MM.1S (cell line): ENCODE measurements around the gene SH3BP5L.

ENCODE experiments used
- DNase-seq: peaks from one replicate; pipeline ENCODE4 v3.0.0-alpha.2; 2015
- H2AFZ ChIP-seq: fragments of 300-600 bp; sonication (generic); 2 replicates; pipeline ENCODE4 v1.6.0; 2016; ENCODE audit warnings: antibody characterized with exemption, low read length
- H3F3A ChIP-seq: fragments of 300-600 bp; sonication (generic); 2 replicates; pipeline ENCODE4 v1.6.1; 2016; ENCODE audit warnings: mild to moderate bottlenecking, antibody characterized with exemption, low read length, moderate library complexity, mixed read lengths; ENCODE audit not compliant: insufficient read depth
- H3K27ac ChIP-seq: fragments of 300-600 bp; sonication (generic); 2 replicates; pipeline ENCODE4 v1.5.1; 2016; ENCODE audit warnings: mild to moderate bottlenecking, low read length
- H3K27me3 ChIP-seq: fragments of 300-600 bp; sonication (generic); replicated peaks from 2 replicates; pipeline ENCODE4 v1.6.0; 2016; ENCODE audit warnings: low read length; ENCODE audit not compliant: insufficient read depth
- H3K36me3 ChIP-seq: fragments of 300-600 bp; sonication (generic); replicated peaks from 2 replicates; pipeline ENCODE4 v1.6.1; 2016; ENCODE audit warnings: mild to moderate bottlenecking, low read length, mixed read lengths; ENCODE audit not compliant: insufficient read depth
- H3K4me1 ChIP-seq: fragments of 300-600 bp; sonication (generic); 2 replicates; pipeline ENCODE4 v1.6.1; 2016; ENCODE audit warnings: low read length, mixed read lengths
- H3K4me2 ChIP-seq: fragments of 300-600 bp; sonication (generic); 2 replicates; pipeline ENCODE4 v1.6.0; 2016; ENCODE audit warnings: low read depth, low read length
- H3K4me3 ChIP-seq: fragments of 300-600 bp; sonication (generic); 2 replicates; pipeline ENCODE4 v1.5.1; 2016; ENCODE audit warnings: low read length, mixed read lengths
- H3K79me2 ChIP-seq: fragments of 300-600 bp; sonication (generic); 2 replicates; pipeline ENCODE4 v1.6.1; 2016; ENCODE audit warnings: mixed run types, low read length, mixed read lengths
- H3K9ac ChIP-seq: fragments of 300-600 bp; sonication (generic); 2 replicates; pipeline ENCODE4 v1.6.1; 2016; ENCODE audit warnings: low read length, mixed read lengths
- H3K9me2 ChIP-seq: fragments of 300-600 bp; sonication (generic); replicated peaks from 2 replicates; pipeline ENCODE4 v1.6.1; 2016; ENCODE audit warnings: mild to moderate bottlenecking, low read length, mixed read lengths; ENCODE audit not compliant: insufficient read depth
- H3K9me3 ChIP-seq: fragments of 300-600 bp; sonication (generic); replicated peaks from 2 replicates; pipeline ENCODE4 v1.6.1; 2016; ENCODE audit warnings: mild to moderate bottlenecking, low read length, mixed read lengths; ENCODE audit not compliant: insufficient read depth
- H4K20me1 ChIP-seq: fragments of 300-600 bp; sonication (generic); 2 replicates; pipeline ENCODE4 v1.6.1; 2016; ENCODE audit warnings: mild to moderate bottlenecking, low read length, moderate library complexity, mixed read lengths; ENCODE audit not compliant: insufficient read depth
- EZH2 ChIP-seq: fragments of 300-600 bp; sonication (generic); optimal IDR thresholded peaks from 2 replicates; pipeline ENCODE3; 2017; ENCODE audit warnings: low read depth, mild to moderate bottlenecking, antibody characterized with exemption, low read length, mixed read lengths
- EZH2phosphoT487 ChIP-seq: fragments of 300-600 bp; sonication (generic); IDR thresholded peaks from 2 replicates; pipeline ENCODE4 v1.6.1; 2018; ENCODE audit warnings: antibody characterized with exemption, low read length
- TF ChIP-seq, protein P1 (sequence below): fragments of 300-600 bp; sonication (generic); IDR thresholded peaks from 2 replicates; pipeline ENCODE4 v1.5.1; 2016; ENCODE audit warnings: antibody characterized with exemption, low read length, mixed read lengths

The SH3BP5L gene

DNA sequence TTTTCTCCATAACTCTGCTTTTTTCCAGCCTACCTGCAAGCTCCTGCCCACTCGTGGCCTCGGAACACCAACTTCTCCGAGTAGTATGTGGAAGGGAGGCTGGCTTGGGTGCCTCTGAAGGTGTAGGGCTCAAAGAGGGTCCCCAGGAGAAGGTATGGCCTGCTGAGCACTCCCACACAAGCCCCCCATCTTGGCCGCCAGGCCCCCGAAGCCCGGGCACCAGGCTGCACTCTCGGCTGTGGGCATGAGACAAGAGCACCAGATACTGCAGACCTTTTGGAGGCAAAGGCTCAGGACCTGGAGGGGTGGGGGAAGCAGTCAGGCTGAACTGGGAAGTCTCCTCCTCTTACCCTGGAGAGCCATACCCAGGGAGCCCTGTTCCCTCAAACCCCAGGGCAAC, 31.5 kb upstream of the SH3BP5L start:
- Histone ChIP-seq H3K4me3 (peak overlapping the region; percentile 67), H3K27me3 (peaks cover 8% of the 10 kb centered on the region), H3K4me1 (peaks cover 17% of the 10 kb centered on the region), H3K27ac (no peak overlapping the region), H3F3A (no peaks in the 10 kb centered on the region), H2AFZ (peak overlapping the region; percentile 61), H3K9me2 (no peaks in the 10 kb centered on the region), H3K79me2 (peaks cover 20% of the 10 kb centered on the region), H3K9ac (peak overlapping the region; percentile 81), H3K36me3 (no peaks in the 10 kb centered on the region), H3K4me2 (peak overlapping the region; percentile 78), H3K9me3 (no peaks in the 10 kb centered on the region), H4K20me1 (no peaks in the 10 kb centered on the region)
- DNase-seq: no peak
- TF ChIP-seq EZH2phosphoT487 (no peak), EZH2 (no peak)
- TF ChIP-seq, protein P1, sequence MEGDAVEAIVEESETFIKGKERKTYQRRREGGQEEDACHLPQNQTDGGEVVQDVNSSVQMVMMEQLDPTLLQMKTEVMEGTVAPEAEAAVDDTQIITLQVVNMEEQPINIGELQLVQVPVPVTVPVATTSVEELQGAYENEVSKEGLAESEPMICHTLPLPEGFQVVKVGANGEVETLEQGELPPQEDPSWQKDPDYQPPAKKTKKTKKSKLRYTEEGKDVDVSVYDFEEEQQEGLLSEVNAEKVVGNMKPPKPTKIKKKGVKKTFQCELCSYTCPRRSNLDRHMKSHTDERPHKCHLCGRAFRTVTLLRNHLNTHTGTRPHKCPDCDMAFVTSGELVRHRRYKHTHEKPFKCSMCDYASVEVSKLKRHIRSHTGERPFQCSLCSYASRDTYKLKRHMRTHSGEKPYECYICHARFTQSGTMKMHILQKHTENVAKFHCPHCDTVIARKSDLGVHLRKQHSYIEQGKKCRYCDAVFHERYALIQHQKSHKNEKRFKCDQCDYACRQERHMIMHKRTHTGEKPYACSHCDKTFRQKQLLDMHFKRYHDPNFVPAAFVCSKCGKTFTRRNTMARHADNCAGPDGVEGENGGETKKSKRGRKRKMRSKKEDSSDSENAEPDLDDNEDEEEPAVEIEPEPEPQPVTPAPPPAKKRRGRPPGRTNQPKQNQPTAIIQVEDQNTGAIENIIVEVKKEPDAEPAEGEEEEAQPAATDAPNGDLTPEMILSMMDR: no peak

DNA sequence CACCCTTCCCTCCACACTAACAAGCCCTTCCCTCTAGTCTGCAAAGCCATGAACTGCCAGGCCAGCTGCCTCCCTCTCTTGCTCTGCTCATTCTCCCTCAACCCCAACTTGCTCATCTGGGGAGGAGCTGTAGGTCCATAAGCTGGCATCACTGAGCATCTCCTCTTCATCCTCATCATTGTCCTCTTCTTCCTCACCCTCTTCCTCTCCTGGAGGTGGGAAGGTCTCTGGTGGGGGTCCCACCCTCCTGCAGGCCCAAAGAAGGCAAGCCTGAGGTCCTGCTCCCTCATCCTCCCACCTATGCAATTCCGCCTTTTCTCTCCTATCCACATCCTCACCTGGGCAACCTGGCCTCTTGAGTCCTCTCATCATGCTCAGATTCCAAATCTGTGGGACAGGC, 30.5 kb upstream of the SH3BP5L start:
- no peaks in the 10 kb centered on the region for H3F3A ChIP-seq

DNA sequence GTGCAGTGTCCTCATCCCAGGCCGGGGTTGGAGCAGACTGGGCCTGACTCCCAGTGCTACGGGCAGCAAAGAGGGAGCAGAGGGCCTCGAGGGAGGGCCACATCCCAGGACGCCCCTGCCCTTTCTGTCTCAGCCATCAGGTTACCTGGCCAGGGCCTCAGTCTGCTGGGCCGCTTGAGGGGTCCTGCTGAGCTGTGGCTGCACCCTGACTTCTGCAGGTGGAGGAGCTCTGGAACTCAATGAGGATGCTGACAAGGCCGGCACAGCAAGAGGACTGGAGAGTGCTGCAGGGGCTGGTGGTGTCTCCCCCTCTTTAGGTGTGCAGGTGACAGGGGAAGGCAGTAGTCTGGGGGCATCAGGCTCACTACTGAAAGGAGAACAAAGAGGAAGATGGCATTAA, 29.9 kb upstream of the SH3BP5L start:
- H3K9me2 ChIP-seq: no peaks in the 10 kb centered on the region
- no peak overlapping the region for H3K4me3 ChIP-seq
- H3K9ac ChIP-seq: no peak overlapping the region
- H4K20me1 ChIP-seq: no peaks in the 10 kb centered on the region
- no peak overlapping the region for H3K27ac ChIP-seq
- H3K4me2 ChIP-seq: no peak overlapping the region
- TF ChIP-seq EZH2 (no peak), EZH2phosphoT487 (no peak)
- TF ChIP-seq, protein P1: no peak
- H3K79me2 ChIP-seq: peaks cover 20% of the 10 kb centered on the region
- H3K4me1 ChIP-seq: peaks cover 17% of the 10 kb centered on the region
- H3F3A ChIP-seq: no peaks in the 10 kb centered on the region
- no peaks in the 10 kb centered on the region for H3K36me3 ChIP-seq
- no peaks in the 10 kb centered on the region for H3K27me3 ChIP-seq
- H3K9me3 ChIP-seq: no peaks in the 10 kb centered on the region
- H2AFZ ChIP-seq: no peak overlapping the region
- DNase-seq: no peak

More for the DNA sequence above, 30.5 kb upstream of the SH3BP5L start:
- no peaks in the 10 kb centered on the region for H3K9me3 ChIP-seq
- no peaks in the 10 kb centered on the region for H3K9me2 ChIP-seq
- H3K79me2 ChIP-seq: peaks cover 20% of the 10 kb centered on the region
- H3K27me3 ChIP-seq: no peaks in the 10 kb centered on the region
- peaks cover 17% of the 10 kb centered on the region for H3K4me1 ChIP-seq
- no peak overlapping the region for H3K4me2 ChIP-seq
- TF ChIP-seq EZH2phosphoT487 (no peak), EZH2 (no peak)
- TF ChIP-seq, protein P1: no peak
- H3K4me3 ChIP-seq: no peak overlapping the region
- H3K27ac ChIP-seq: no peak overlapping the region
- H3K9ac ChIP-seq: no peak overlapping the region
- no peak overlapping the region for H2AFZ ChIP-seq
- H3K36me3 ChIP-seq: no peaks in the 10 kb centered on the region
- H4K20me1 ChIP-seq: no peaks in the 10 kb centered on the region
- no peak for DNase-seq
